ENCODE results near the gene DDX27.
"Not testable (repeated sequence)": the region's sequence is repeated elsewhere in the genome, so short reads cannot be mapped to it uniquely, and the experiment has no call there.

DDX27 gene

GRCh38 chr20:49187330-49187850 lies 31.8 kb upstream of the DDX27 start:
- no peak for DNase-seq
- Mint-ChIP-seq H3K27me3 (no peaks in the 10 kb centered on the region), H3K4me1 (ENCODE audit: low read depth) (peaks cover 45% of the 10 kb centered on the region), H3K27ac (peak overlapping the region; percentile 95), H3K36me3 (ENCODE audit: low read depth) (peaks cover 37% of the 10 kb centered on the region), H3K9me3 (no peaks in the 10 kb centered on the region), H3K4me3 (peak overlapping the region; percentile 88)

- Mint-ChIP-seq H3K27ac (peak within 1 kb of the TSS; percentile 95), H3K4me1 (ENCODE audit: low read depth) (peaks cover 39% of the 10 kb centered on the region), H3K9me3 (no peaks in the 10 kb centered on the region), H3K27me3 (no peaks in the 10 kb centered on the region), H3K4me3 (peak within 1 kb of the TSS; percentile 88), H3K36me3 (ENCODE audit: low read depth) (peaks cover 37% of the 10 kb centered on the region)
- peak; percentile 94 for DNase-seq
These were observed 31.2 kb upstream of the DDX27 start, which contains the start of gene STAU1 for GRCh38 chr20:49187851-49188641. Gene STAU1 (minus strand): TSS chr20:49188334. CDS start chr20:49166201, 22,133 bp downstream.

- not testable (repeated sequence) for H3K4me3 Mint-ChIP-seq; DNase-seq; H3K27ac Mint-ChIP-seq; H3K4me1 Mint-ChIP-seq (ENCODE audit: low read depth); H3K9me3 Mint-ChIP-seq; H3K36me3 Mint-ChIP-seq (ENCODE audit: low read depth); H3K27me3 Mint-ChIP-seq
These were observed 26.2 kb upstream of the DDX27 start for GRCh38 chr20:49192944-49193518.

GRCh38 chr20:49199729-49200293 lies 19.4 kb upstream of the DDX27 start:
- no peaks in the 10 kb centered on the region for H3K36me3 Mint-ChIP-seq (ENCODE audit: low read depth)
- no peak overlapping the region for H3K27ac Mint-ChIP-seq
- no peaks in the 10 kb centered on the region for H3K9me3 Mint-ChIP-seq
- no peaks in the 10 kb centered on the region for H3K27me3 Mint-ChIP-seq
- no peaks in the 10 kb centered on the region for H3K4me1 Mint-ChIP-seq (ENCODE audit: low read depth)
- no peak for DNase-seq
- no peak overlapping the region for H3K4me3 Mint-ChIP-seq

DNA sequence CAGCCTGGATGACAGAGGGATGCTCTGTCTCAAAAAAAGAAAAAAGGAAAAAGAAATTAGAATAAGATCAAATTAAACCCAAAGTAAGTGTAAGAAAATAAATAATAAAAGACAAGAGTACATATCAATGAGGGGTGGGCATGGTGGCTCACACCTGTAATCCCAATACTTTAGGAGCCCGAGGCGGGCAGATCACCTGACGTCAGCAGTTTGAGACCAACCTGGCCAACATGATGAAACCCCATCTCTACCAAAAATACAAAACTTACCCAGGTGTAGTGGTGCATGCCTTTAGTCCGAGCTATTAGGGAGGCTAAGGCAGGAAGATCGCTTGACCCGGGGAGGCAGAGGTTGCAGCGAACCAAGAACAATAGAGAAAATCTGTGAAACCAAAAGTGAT lies 16.2 kb upstream of the DDX27 start:
- no peaks in the 10 kb centered on the region for H3K27me3 Mint-ChIP-seq
- H3K9me3 Mint-ChIP-seq = no peaks in the 10 kb centered on the region
- no peaks in the 10 kb centered on the region for H3K4me1 Mint-ChIP-seq (ENCODE audit: low read depth)
- no peaks in the 10 kb centered on the region for H3K36me3 Mint-ChIP-seq (ENCODE audit: low read depth)
- DNase-seq = no peak
- no peak overlapping the region for H3K27ac Mint-ChIP-seq
- no peak overlapping the region for H3K4me3 Mint-ChIP-seq

GRCh38 chr20:49203746-49204145 lies 15.5 kb upstream of the DDX27 start:
- no peak for DNase-seq
- Mint-ChIP-seq H3K4me1 (ENCODE audit: low read depth) (no peaks in the 10 kb centered on the region), H3K4me3 (no peak overlapping the region), H3K36me3 (ENCODE audit: low read depth) (no peaks in the 10 kb centered on the region), H3K9me3 (no peaks in the 10 kb centered on the region), H3K27ac (no peak overlapping the region), H3K27me3 (no peaks in the 10 kb centered on the region)

DNA sequence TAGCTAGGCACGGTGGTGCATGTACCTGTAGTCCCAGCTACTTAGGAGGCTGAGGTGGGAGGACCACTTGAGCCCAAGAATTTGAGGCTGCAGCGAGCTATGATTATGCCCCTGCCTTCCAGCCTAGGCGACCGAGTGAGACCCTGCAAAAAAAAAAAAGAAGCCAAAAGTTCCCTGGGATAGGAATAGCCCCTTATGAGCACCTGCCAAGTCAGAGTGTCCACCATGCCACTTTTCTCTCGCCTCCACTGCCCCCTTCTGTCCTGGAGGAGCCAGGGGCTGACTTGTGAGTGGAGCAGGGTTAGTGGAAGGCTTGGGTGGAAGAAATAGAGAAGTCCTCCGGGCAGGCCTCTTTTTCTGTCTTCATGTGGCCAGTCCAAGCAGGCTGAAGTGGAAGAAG lies 12.1 kb upstream of the DDX27 start:
- H3K9me3 Mint-ChIP-seq = peaks cover 6% of the 10 kb centered on the region

GRCh38 chr20:49210101-49210756 lies 9.0 kb upstream of the DDX27 start:
- Mint-ChIP-seq H3K9me3 (peaks cover 6% of the 10 kb centered on the region), H3K36me3 (ENCODE audit: low read depth) (no peaks in the 10 kb centered on the region), H3K4me3 (no peak overlapping the region), H3K27me3 (no peaks in the 10 kb centered on the region), H3K27ac (no peak overlapping the region), H3K4me1 (ENCODE audit: low read depth) (no peaks in the 10 kb centered on the region)
- no peak for DNase-seq

More for the DNA sequence above, 12.1 kb upstream of the DDX27 start:
- Mint-ChIP-seq H3K36me3 (ENCODE audit: low read depth) (no peaks in the 10 kb centered on the region), H3K4me3 (no peak overlapping the region), H3K27me3 (no peaks in the 10 kb centered on the region), H3K4me1 (ENCODE audit: low read depth) (no peaks in the 10 kb centered on the region), H3K27ac (no peak overlapping the region)
- no peak for DNase-seq

DNA sequence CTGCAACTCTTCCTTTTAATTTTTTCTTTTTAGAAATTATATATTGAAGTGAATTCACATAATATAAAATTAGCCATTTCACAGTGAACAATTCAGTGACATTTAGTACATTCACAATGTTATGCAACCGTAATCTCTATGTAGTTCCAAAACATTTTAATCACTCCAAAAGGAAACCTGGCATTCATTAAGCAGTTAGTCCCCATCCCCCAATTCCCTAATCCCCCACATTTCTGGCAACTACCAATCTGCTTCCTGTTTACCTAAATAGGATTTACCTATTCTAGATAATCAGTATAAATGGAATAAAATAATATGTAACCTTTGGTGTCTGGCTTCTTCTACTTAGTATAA lies 8.5 kb upstream of the DDX27 start:
- H3K27me3 Mint-ChIP-seq = no peaks in the 10 kb centered on the region
- H3K36me3 Mint-ChIP-seq (ENCODE audit: low read depth) = no peaks in the 10 kb centered on the region
- no peaks in the 10 kb centered on the region for H3K4me1 Mint-ChIP-seq (ENCODE audit: low read depth)
- peaks cover 6% of the 10 kb centered on the region for H3K9me3 Mint-ChIP-seq
- no peak for DNase-seq
- H3K27ac Mint-ChIP-seq = no peak overlapping the region
- no peak overlapping the region for H3K4me3 Mint-ChIP-seq

DNA sequence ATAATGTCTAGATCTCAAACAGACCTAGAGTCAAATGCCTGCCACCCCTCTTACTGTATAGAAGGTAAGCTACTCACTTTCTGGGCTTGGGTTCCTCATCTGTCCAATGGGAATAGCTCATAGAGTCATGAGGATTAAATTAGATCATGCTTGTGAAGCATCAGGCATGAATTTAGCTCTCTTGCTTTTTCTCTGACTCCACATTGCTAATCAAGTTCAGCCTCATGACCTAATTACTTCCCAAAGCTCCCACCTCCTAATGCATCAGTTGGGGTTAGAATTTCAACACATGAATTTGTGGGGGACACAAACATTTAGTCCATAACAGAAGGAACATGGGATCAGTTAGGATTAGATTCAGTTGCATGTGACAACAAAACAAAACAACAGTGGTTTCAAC lies 4.6 kb upstream of the DDX27 start:
- H3K4me3 Mint-ChIP-seq = no peak overlapping the region
- no peak overlapping the region for H3K27ac Mint-ChIP-seq
- DNase-seq = no peak
- peaks cover 6% of the 10 kb centered on the region for H3K9me3 Mint-ChIP-seq
- peaks cover 13% of the 10 kb centered on the region for H3K4me1 Mint-ChIP-seq (ENCODE audit: low read depth)
- H3K36me3 Mint-ChIP-seq (ENCODE audit: low read depth) = peaks cover 3% of the 10 kb centered on the region
- H3K27me3 Mint-ChIP-seq = no peaks in the 10 kb centered on the region

- H3K27me3 Mint-ChIP-seq = no peaks in the 10 kb centered on the region
- no peak overlapping the region for H3K4me3 Mint-ChIP-seq
- peaks cover 3% of the 10 kb centered on the region for H3K9me3 Mint-ChIP-seq
- no peak for DNase-seq
- peaks cover 19% of the 10 kb centered on the region for H3K4me1 Mint-ChIP-seq (ENCODE audit: low read depth)
- peaks cover 10% of the 10 kb centered on the region for H3K36me3 Mint-ChIP-seq (ENCODE audit: low read depth)
- no peak overlapping the region for H3K27ac Mint-ChIP-seq
These were observed 4.0 kb upstream of the DDX27 start for GRCh38 chr20:49215232-49215631.

DNA sequence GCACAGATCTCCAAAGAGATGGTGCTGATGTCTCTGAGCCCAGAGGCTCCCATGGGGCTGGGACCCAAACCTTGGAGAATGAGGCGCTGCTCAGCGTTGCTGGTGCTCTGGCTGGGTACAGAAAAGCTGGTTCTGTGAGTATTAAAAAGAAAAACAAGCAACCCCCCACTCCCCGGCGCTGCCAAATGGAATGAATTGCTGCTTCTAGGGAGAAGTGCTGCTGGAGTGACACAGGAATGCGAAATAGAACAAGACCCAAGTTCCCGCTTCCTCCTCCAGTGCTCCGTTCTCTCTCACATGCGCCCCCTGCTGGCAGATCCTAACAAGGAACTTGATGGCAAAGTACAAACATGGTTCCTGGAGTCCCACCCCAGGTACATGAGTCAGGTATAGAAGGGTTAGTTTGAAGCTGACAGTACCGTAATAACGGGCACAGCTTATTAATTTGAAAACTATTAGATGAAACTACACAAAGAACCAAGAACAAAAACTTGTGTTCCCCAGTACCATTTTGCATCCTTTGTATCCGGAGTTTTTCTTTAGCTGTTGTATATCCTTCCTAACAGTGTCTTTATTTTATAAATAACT lies 2.1 kb upstream of the DDX27 start:
- Mint-ChIP-seq H3K4me3 (peak overlapping the region; percentile 59), H3K36me3 (ENCODE audit: low read depth) (peaks cover 26% of the 10 kb centered on the region), H3K9me3 (no peaks in the 10 kb centered on the region), H3K27ac (peak overlapping the region; percentile 77), H3K4me1 (ENCODE audit: low read depth) (peaks cover 35% of the 10 kb centered on the region), H3K27me3 (no peaks in the 10 kb centered on the region)
- DNase-seq = peak; percentile 95

DNA sequence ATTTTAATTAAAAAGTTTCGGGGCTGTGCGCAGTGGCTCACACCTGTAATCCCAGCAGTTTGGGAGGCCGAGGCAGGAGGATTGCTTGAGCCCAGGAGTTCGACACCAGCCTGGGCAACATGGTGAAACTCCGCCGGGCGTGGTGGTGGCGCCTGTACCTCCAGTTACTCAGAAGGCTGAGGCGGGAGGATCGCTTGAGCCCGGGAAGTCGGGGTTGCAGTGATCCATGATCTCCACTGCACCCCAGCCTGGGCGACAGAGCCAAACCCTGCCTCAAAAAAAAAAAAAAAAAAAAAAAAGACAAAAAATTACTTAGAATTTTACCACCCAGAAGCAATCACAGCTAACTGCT lies 501 bp upstream of the DDX27 start:
- H3K9me3 Mint-ChIP-seq, H3K27me3 Mint-ChIP-seq, DNase-seq: not testable (repeated sequence)
- Mint-ChIP-seq H3K4me3 (peak overlapping the region; percentile 91), H3K27ac (peak overlapping the region; percentile 97), H3K36me3 (ENCODE audit: low read depth) (peaks cover 39% of the 10 kb centered on the region), H3K4me1 (ENCODE audit: low read depth) (peaks cover 35% of the 10 kb centered on the region)
